Activated CD8-positive, alpha-beta memory T cell treated with anti-CD3 and anti-CD28 coated beads for 4 hours (primary cell): Measurements from ENCODE around the gene KCNQ1OT1.

Experiments
- DNase-seq, 2 donors: peaks; one replicate each; pipeline ENCODE4 v3.0.0-alpha.2; 2020; ENCODE audit warnings: low read depth in 2 of 2

The KCNQ1OT1 gene

GRCh38 chr11:2599561-2600189 is 100.1 kb downstream of the KCNQ1OT1 start:
- DNase-seq, result no peak

DNA sequence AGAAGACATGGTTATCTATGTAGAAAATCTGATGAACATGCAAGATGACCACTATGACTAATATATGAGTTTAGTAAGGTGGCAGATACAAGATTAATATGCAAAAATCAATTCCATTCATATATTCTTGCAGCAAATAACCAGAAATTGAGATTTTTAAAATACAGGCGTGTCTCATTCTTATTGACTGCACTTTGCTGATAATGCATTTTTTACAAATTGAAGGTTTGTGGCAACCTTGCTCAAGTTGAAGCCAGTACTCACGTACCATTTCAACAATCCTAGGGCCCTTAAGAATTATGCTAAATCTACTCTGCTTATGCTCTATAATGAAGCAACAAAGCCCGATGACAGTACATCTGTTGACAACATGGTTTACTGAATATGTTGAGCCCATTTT is 104.6 kb downstream of the KCNQ1OT1 start:
- no peak for DNase-seq

GRCh38 chr11:2594267-2594666 is 105.5 kb downstream of the KCNQ1OT1 start:
- no peak for DNase-seq

DNA sequence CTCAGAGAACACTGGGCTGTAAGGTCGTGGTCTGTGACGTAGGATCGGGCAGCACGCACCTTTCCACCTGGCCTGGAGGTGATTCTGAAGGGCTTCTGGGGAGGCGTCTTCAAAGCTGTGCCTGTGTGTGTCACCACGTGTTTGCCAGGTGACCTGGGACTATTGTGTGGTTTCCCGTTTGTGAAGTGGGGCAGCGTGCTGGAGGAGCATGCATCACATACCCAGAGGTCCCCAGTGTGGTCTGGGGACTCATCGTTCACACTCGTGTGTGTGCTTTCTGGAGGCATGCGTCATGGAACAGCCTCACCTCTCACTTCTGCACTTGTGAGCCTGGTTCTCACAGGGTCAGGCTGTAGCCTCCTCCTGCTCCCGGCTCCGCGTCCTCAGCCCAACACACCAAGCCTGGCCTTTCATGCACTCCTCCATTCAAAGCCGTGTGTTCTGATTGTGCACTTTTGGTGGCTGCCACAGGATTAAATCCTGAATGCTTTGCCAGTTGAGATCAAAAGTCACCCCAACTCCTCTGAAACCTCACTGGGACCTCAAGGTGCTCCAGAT is 106.3 kb downstream of the KCNQ1OT1 start:
- no peak for DNase-seq

GRCh38 chr11:2592559-2593392 is 107.0 kb downstream of the KCNQ1OT1 start:
- no peak for DNase-seq

GRCh38 chr11:2591805-2592204 is 108.0 kb downstream of the KCNQ1OT1 start:
- no peak for DNase-seq

DNA sequence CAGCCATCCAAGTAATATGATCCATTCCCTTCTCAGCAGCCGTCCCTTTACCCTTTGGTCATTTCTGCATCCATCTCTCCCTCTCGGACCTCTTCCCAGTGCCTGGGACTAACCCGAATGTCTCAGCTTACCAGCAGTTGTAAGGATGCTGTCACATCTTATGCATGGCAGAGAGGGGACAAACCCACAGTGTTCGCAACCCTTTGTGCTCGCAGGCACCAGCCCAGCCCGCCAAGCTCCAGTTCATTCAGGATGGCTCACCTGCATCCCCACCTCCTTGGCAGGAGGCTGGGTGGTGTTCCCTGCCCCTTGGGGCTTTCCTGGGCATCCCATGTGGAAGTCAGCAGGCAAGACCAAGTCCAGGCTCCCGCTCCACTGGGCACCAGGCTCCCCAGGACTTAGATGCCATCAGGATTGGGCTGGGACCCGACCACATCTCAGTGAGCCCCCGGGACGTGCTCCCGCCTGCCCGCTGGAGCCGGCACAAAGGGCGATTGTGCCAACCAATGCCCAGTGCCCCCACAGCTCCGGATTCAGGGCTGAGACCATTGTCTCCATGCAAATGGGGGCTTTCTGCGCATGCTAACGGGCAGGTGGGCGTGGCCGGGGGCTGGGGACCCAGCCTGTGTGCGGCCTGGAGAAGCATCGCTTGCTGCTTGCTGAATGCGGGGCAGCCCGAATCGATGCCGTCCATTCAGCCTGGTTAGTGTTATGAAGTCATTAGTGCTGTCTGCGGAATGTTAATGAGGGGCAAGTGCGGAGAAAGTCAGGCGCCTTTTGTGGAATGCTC is 108.6 kb downstream of the KCNQ1OT1 start:
- no peak for DNase-seq

- DNase-seq, result no peak
Observed at GRCh38 chr11:2590131-2590964, 109.4 kb downstream of the KCNQ1OT1 start.

DNA sequence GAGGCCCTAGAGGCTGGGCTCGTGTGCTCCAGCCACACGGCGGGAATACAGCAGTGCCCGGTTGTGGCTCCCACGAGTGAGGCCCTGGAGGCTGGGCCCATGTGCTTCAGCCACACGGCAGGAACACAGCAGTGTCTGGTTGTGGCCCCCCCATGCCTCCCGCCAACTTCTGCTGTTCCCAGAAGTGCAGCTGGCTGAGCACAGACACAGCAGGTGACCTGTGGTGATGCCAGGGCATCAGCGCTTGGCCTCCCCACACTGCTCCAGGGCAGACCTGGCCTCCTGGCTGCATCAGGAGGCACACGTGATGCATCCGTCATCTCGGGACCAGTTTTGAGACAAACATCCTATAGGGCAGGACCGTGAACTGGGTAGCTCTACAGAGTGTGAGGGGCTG is 110.3 kb downstream of the KCNQ1OT1 start:
- DNase-seq, result no peak

GRCh38 chr11:2588809-2589537 is 110.8 kb downstream of the KCNQ1OT1 start:
- no peak for DNase-seq

DNA sequence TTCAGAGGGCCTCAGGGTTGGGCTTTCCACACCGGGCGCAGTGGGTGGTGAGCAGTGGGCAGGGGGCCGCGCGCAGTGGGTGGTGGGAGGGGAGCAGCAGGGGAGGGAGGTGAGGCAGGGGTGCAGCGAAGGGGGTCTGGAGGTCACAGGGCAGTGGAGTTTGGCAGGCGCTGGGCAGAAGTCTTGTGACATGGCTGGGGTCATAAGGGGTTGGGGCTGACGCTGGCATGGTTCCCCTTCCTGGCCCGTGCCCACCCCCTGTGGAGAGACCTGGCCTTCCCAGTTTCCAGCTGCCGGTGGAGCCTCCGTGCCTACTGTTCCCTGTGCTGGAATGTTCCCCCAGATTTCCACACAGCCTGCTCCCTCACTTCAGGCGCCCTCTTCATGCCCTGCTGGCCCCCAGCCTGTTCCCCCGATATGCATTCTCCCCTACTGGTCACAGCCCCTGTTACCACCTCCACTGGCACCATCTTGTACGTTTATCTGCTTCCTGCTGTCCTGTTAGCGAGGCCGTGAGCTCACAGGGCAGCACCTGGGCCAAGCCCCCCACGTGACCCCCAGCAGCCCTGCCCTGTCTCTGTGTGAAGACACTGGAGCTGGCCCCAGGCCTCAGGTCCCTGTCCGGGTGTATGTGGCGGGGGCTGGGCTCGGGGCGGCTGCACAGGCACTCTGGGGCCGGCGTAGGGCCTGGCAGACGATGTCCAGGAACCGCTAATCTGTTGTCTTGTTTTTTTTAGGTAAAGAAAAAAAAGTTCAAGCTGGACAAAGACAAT is 111.6 kb downstream of the KCNQ1OT1 start:
- no peak for DNase-seq

DNA sequence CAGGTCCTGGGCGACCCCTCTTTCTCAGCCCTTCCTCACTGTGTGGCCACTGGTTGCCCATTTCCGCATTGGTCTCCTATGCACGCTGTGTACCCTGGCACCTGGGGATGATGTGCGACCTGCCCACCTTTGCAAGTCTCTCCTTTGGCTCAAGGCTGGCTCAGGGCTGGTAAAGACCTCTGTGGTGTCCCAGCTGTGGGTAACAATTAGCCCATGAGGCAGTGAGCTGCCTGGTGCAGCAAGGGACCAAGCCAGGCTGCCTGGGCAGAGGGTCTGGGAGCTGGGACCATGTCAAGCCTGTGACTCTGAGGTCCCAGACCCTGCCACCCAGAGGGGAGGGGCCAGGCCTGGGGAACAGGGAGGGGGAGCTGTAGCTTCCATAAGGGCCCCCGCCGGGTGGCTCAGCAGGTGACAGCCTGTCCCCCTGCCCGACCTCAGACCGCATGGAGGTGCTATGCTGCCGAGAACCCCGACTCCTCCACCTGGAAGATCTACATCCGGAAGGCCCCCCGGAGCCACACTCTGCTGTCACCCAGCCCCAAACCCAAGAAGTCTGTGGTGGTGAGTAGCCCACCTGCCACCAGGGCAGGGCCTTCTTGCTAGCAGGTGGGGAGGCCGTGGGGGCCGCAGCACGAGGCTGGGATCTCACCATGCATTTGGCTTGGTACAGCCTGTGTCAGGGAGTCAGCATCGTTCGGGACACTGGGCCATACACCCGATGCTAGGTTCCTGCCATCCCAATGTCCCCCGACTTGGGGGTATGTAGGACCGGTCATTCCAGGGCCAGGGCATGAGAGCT is 112.5 kb downstream of the KCNQ1OT1 start:
- no peak for DNase-seq

GRCh38 chr11:2586793-2587131 is 113.0 kb downstream of the KCNQ1OT1 start:
- DNase-seq, result no peak

- no peak for DNase-seq
Observed at GRCh38 chr11:2586087-2586792, 113.6 kb downstream of the KCNQ1OT1 start.

GRCh38 chr11:2585566-2586086 is 114.2 kb downstream of the KCNQ1OT1 start:
- DNase-seq, result no peak

DNA sequence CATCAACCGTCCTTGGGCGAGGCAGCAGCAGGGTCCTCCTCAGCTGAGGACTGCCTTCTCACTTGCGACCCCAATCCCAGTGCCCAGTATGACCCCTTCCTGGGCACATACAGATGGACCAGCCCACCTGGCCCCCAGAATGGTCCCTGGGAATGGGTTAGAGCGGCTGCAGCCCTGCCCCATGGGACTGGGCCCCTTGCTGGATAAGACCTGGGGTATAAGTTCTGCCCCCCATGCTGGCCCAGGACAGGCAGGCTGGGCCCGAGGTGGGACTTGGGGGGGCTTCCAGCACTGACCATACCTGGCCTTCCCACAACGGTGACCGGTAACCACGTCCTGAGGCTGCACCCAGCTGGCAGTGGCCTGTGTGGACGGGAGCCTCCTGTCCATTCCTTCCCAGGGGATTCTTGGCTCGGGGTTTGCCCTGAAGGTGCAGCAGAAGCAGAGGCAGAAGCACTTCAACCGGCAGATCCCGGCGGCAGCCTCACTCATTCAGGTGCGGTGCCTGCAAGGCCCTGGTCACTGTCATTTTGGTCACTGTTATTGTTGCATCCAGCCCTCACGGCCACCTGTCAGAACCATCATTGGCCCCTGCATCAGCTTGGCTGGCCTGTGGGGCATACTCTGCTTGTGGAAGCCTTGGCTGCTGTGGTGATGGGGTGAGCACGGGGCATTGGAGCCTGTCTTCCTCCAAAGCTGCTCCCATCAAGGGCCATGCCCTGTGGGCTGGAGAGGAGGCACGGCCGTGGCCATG is 114.8 kb downstream of the KCNQ1OT1 start:
- no peak for DNase-seq

- DNase-seq, result no peak
Observed at GRCh38 chr11:2584434-2584811, 115.4 kb downstream of the KCNQ1OT1 start.

DNA sequence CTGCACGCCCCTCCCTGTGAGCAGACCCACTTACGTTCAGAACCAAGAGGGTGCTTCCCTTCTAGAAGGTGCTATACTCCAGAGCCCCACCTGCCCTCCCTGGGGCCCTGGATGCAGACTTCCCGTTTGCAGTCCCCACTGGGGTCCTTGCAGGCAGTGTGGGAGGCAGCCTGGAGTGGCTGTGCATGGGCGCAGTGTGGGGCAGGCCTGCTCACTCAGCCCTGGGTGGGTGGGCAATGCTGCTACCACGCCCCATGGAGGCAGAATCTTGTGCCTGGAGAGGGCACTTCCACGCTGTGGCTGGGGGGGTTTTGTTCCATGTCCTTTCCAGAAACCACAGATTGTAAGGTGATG is 116.2 kb downstream of the KCNQ1OT1 start:
- no peak for DNase-seq
